Panc1 (cell line): ENCODE results near the gene APOBEC3G. TPM values are rescaled to one million over a fixed set of nuclear protein-coding genes. Genes with fewer than 3 reads are reported as not detected.

Experiments used
- ATAC-seq: fragments of 200-7000 bp; cut with Tn5 transposase; 2 replicates; pipeline ENCODE4 v1.9.1; 2020; ENCODE audit warnings: mild to moderate bottlenecking, moderate library complexity
- BruUV-seq: library from RNA; stranded (reverse); fragments of 400-500 nt; replicated peaks from 2 replicates; lab custom pipeline; 2021; lab: Mats Ljungman, UMichigan
- CTCF ChIA-PET: fragments of 300-600 bp; sonication (Branson Sonifier 250); formaldehyde crosslinking; loops from one replicate; lab custom pipeline; 2022; ENCODE audit warnings: antibody characterized with exemption; lab: Charles Lee
- POLR2A ChIA-PET: fragments of 300-600 bp; sonication (Branson Sonifier 250); formaldehyde crosslinking; loops from one replicate; lab custom pipeline; 2022; ENCODE audit warnings: antibody characterized with exemption; lab: Charles Lee
- DNase-seq: peaks from one replicate; pipeline ENCODE4 v3.0.0-alpha.2; 2010; ENCODE audit warnings: low read depth, low spot score
- H3K27ac ChIP-seq: 2 replicates; pipeline ENCODE4 v1.5.1; 2011; ENCODE audit warnings: mild to moderate bottlenecking, low read length, inconsistent platforms
- H3K27me3 ChIP-seq: fragments of 200-500 bp; sonication (Bioruptor generic); 2 replicates; pipeline ENCODE4 v1.6.0; 2014; ENCODE audit warnings: low read length, inconsistent platforms; ENCODE audit not compliant: control insufficient read depth, insufficient read depth
- H3K36me3 ChIP-seq: fragments of 200-500 bp; sonication (Bioruptor generic); 2 replicates; pipeline ENCODE4 v1.5.1; 2014; ENCODE audit warnings: inconsistent platforms, mild to moderate bottlenecking, low read length, moderate library complexity; ENCODE audit not compliant: control insufficient read depth, insufficient read depth
- H3K4me1 ChIP-seq: 2 replicates; pipeline ENCODE4 v1.5.1; 2011; ENCODE audit warnings: inconsistent platforms, mild to moderate bottlenecking, low read length, moderate library complexity; ENCODE audit not compliant: control insufficient read depth, insufficient read depth
- H3K4me3 ChIP-seq, 2 experiments: 2 replicates each; pipeline ENCODE4 v1.5.1; 2011 to 2012; ENCODE audit warnings: low read depth in 2 of 2, low read length in 2 of 2, mild to moderate bottlenecking in 2 of 2, inconsistent platforms in 1 of 2, moderate library complexity in 1 of 2
- H3K9me3 ChIP-seq: fragments of 200-500 bp; sonication (Bioruptor generic); 2 replicates; pipeline ENCODE4 v1.5.1; 2014; ENCODE audit warnings: low read depth, mild to moderate bottlenecking, inconsistent platforms, low read length, moderate library complexity; ENCODE audit not compliant: control insufficient read depth, insufficient read depth
- POLR2AphosphoS5 ChIP-seq: IDR thresholded peaks from 2 replicates; pipeline ENCODE4 v1.6.1; 2012; ENCODE audit warnings: mild to moderate bottlenecking, low read depth, low read length, moderate library complexity
- SIN3A ChIP-seq: IDR thresholded peaks from 2 replicates; pipeline ENCODE4 v1.6.1; 2012; ENCODE audit warnings: low read depth, mild to moderate bottlenecking, low read length, moderate library complexity, borderline replicate concordance; ENCODE audit not compliant: insufficient read depth
- TCF7L2 ChIP-seq: IDR thresholded peaks from 2 replicates; pipeline ENCODE4 v1.6.1; 2011; ENCODE audit warnings: mild to moderate bottlenecking, low read depth, low read length, inconsistent platforms
- in situ Hi-C: cut with HindIII; loops from 2 replicates; pipeline ENCODE4 v1.10.0; 2016; ENCODE audit warnings: low sequenced_read_pairs, low pct_unique_long_range_greater_than_20kb
- intact Hi-C: fragments of 100-400 bp; cut with micrococcal nuclease; formaldehyde crosslinking; loops from one replicate; pipeline ENCODE4 v1.10.0; 2022; ENCODE audit not compliant: unreplicated experiment
- total RNA-seq: library from RNA; stranded (reverse); gene quantifications from one replicate; pipeline ENCODE4 v1.2.1, GENCODE V29; 2021; ENCODE audit not compliant: unreplicated experiment
- TF ChIP-seq, protein P1 (sequence below), 2 experiments: IDR thresholded peaks; 2 replicates each; pipeline ENCODE4 v1.6.1; 2011 to 2012; ENCODE audit warnings: low read depth in 2 of 2, control low read depth in 1 of 2, low read length in 1 of 2, mild to moderate bottlenecking in 1 of 2, moderate library complexity in 1 of 2; ENCODE audit not compliant: insufficient read depth in 1 of 2
- TF ChIP-seq, protein P2 (sequence below): fragments of 450-650 bp; IDR thresholded peaks from 2 replicates; pipeline ENCODE4 v1.5.1; 2017; ENCODE audit warnings: mild to moderate bottlenecking

Gene APOBEC3G
- total RNA-seq, 1 experiment from 2014 or later, result 4.8 TPM

DNA sequence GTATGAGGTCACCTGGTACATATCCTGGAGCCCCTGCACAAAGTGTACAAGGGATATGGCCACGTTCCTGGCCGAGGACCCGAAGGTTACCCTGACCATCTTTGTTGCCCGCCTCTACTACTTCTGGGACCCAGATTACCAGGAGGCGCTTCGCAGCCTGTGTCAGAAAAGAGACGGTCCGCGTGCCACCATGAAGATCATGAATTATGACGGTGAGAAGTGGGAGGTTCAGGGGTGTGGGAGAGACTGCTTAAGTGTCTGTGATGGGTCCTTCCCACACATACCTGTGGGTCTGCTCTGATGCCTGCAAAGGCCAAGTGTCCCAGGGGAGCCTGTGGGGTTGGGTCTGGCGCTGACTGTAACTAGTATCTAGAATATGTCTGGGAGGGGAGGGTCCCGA is 3.9 kb downstream of the APOBEC3G start:
- no peaks in the 10 kb centered on the region for H3K27me3 ChIP-seq
- no peak for ATAC-seq
- intact Hi-C loops, result no loop called here
- H3K27ac ChIP-seq, result no peak overlapping the region
- no TSS peak for BruUV-seq
- no peaks in the 10 kb centered on the region; the same call in 1 of the 2 replicates for H3K4me1 ChIP-seq
- no peaks in the 10 kb centered on the region for H3K36me3 ChIP-seq
- no peak for DNase-seq
- TF ChIP-seq TCF7L2, result no peak
- TF ChIP-seq, protein P1, sequence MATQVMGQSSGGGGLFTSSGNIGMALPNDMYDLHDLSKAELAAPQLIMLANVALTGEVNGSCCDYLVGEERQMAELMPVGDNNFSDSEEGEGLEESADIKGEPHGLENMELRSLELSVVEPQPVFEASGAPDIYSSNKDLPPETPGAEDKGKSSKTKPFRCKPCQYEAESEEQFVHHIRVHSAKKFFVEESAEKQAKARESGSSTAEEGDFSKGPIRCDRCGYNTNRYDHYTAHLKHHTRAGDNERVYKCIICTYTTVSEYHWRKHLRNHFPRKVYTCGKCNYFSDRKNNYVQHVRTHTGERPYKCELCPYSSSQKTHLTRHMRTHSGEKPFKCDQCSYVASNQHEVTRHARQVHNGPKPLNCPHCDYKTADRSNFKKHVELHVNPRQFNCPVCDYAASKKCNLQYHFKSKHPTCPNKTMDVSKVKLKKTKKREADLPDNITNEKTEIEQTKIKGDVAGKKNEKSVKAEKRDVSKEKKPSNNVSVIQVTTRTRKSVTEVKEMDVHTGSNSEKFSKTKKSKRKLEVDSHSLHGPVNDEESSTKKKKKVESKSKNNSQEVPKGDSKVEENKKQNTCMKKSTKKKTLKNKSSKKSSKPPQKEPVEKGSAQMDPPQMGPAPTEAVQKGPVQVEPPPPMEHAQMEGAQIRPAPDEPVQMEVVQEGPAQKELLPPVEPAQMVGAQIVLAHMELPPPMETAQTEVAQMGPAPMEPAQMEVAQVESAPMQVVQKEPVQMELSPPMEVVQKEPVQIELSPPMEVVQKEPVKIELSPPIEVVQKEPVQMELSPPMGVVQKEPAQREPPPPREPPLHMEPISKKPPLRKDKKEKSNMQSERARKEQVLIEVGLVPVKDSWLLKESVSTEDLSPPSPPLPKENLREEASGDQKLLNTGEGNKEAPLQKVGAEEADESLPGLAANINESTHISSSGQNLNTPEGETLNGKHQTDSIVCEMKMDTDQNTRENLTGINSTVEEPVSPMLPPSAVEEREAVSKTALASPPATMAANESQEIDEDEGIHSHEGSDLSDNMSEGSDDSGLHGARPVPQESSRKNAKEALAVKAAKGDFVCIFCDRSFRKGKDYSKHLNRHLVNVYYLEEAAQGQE (IDR thresholded peaks at IDR 0.05; ENCODE audit: insufficient read depth in 1 of 2, low read depth in 2 of 2, low read length in 1 of 2), result no peak
- no peak for TF ChIP-seq POLR2AphosphoS5
- TF ChIP-seq, protein P2, sequence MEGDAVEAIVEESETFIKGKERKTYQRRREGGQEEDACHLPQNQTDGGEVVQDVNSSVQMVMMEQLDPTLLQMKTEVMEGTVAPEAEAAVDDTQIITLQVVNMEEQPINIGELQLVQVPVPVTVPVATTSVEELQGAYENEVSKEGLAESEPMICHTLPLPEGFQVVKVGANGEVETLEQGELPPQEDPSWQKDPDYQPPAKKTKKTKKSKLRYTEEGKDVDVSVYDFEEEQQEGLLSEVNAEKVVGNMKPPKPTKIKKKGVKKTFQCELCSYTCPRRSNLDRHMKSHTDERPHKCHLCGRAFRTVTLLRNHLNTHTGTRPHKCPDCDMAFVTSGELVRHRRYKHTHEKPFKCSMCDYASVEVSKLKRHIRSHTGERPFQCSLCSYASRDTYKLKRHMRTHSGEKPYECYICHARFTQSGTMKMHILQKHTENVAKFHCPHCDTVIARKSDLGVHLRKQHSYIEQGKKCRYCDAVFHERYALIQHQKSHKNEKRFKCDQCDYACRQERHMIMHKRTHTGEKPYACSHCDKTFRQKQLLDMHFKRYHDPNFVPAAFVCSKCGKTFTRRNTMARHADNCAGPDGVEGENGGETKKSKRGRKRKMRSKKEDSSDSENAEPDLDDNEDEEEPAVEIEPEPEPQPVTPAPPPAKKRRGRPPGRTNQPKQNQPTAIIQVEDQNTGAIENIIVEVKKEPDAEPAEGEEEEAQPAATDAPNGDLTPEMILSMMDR, result no peak
- CTCF ChIA-PET, result interaction anchor here (0.6 kb wide), 1 partner anchor 16 kb away, joined by 6 read pairs; no protein-coding TSS in a partner anchor
- POLR2A ChIA-PET, result no interaction called here
- H3K4me3 ChIP-seq, result no peak overlapping the region
- H3K9me3 ChIP-seq, result no peaks in the 10 kb centered on the region
- in situ Hi-C loops, result no loop called here

DNA sequence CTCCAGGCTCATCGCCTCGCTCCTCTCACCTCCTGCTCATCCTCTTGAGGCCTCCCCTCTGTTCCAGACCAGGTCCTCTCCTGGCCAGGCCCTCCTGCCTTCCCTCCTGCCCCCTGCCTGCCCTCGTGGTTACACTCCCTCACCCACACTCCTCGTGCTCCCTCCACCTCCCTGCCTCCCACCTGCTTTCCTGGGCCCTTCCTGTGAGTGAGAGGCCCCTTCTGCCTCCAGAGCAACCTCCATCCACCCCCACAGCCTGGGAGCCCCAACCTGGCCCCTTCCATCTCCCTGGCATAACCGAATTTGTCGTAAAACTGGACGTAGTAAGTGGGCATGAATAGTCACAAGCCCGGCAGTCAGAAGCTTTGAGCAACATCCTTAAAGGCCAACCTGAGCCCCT is 4.5 kb downstream of the APOBEC3G start:
- Histone ChIP-seq H3K36me3 (no peaks in the 10 kb centered on the region), H3K27me3 (no peaks in the 10 kb centered on the region), H3K4me1 (no peaks in the 10 kb centered on the region; the same call in 1 of the 2 replicates), H3K27ac (no peak overlapping the region), H3K9me3 (no peaks in the 10 kb centered on the region), H3K4me3 (no peak overlapping the region)
- TF ChIP-seq TCF7L2 (no peak), POLR2AphosphoS5 (no peak)
- intact Hi-C loops (no loop called here), in situ Hi-C loops (no loop called here)
- ChIA-PET CTCF (no interaction called here), POLR2A (no interaction called here)
- BruUV-seq, result no TSS peak
- ATAC-seq, result no peak
- no peak for DNase-seq

DNA sequence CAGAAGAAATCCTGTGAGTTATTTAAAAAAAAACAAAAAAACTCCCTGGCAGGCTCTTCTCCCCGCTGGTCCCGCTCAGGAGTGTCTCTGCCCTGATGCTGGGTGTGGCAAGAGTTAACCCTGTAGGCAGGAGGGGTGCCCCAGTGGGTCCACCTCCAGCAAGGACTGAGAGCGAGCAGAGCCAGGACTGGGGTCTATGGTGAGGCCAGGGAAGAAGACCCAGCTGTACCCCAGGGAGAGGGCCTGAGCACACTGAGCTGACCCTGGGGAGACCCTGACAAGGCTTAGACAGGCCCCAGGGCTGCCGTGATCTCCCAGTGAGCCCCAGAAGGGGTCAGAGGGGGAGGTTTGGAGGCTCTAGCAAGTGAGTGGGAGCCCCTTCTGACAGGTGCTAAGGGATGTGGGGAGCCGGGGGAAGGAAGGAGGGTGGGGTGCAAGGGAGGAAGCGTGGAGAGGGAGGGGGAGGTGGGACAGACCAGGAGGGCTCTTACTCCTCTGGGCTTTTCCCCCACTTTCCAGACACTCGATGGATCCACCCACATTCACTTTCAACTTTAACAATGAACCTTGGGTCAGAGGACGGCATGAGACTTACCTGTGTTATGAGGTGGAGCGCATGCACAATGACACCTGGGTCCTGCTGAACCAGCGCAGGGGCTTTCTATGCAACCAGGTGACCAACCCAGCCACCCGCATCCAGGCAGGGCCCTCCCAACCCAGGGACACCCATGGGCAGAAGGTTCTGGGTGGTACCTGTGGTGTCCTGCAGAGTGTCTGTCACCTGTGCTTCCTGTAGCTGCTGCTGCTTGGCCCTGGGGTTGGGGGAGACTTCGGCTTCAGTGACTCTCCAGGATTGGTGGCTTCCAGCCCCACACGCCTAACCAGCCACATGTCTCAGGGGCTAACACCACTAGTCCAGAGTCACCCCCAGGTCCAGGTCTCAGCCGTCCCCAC is 6.4 kb downstream of the APOBEC3G start:
- TF ChIP-seq, protein P1 (IDR thresholded peaks at IDR 0.05; ENCODE audit: insufficient read depth in 1 of 2, low read depth in 2 of 2, low read length in 1 of 2), result no peak
- TF ChIP-seq SIN3A, result no peak
- TF ChIP-seq TCF7L2, result no peak
- TF ChIP-seq POLR2AphosphoS5, result no peak
- TF ChIP-seq, protein P2, result no peak
- Histone ChIP-seq H3K9me3 (no peaks in the 10 kb centered on the region), H3K4me1 (no peaks in the 10 kb centered on the region), H3K4me3 (no peak overlapping the region), H3K27ac (no peak overlapping the region), H3K27me3 (no peaks in the 10 kb centered on the region), H3K36me3 (no peaks in the 10 kb centered on the region)
- intact Hi-C loops, result no loop called here
- POLR2A ChIA-PET, result no interaction called here
- no peak for DNase-seq
- no peak for ATAC-seq
- CTCF ChIA-PET, result no interaction called here
- in situ Hi-C loops, result no loop called here
- no TSS peak for BruUV-seq
